DMS79 treated with DMSO at 0.1 percent for 48 hours (cell line): Measurements from ENCODE around the gene BAHCC1.

Source experiments
- DNase-seq: peaks from one replicate; lab custom pipeline; 2025; lab: John Stamatoyannopoulos, UW

Gene BAHCC1

GRCh38 chr17:81398176-81398831 is 3.0 kb downstream of the BAHCC1 start:
- DNase-seq = peak; percentile 25

DNA sequence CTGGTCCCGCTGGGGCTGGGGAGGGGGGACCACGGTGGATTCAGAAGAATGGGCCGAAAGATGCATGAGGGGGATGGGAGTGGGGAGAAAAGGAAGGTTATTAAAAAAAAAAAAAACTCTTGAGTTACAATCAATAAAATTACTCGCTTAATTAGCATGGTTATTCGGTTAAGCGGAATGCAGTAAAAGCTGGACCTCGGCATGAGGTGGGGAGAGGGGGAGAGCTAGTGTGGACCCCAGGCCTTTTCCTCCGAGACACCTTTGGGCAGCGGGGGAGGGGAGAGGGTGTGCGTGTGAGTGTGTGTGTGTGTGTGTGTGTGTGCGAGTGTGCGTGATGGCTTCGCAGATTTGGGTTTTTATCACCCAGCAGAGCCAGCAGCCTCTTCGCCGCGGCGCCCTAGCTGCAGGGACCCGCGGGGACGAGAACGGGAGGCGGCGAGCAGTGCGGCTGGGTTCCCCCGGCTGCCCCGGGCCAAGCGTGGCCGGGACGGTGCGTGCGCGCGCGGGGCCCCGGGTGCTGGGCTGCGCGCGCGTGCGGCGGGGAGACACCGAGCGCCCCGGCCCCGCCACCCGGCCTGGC is 3.7 kb downstream of the BAHCC1 start:
- DNase-seq = no peak

DNA sequence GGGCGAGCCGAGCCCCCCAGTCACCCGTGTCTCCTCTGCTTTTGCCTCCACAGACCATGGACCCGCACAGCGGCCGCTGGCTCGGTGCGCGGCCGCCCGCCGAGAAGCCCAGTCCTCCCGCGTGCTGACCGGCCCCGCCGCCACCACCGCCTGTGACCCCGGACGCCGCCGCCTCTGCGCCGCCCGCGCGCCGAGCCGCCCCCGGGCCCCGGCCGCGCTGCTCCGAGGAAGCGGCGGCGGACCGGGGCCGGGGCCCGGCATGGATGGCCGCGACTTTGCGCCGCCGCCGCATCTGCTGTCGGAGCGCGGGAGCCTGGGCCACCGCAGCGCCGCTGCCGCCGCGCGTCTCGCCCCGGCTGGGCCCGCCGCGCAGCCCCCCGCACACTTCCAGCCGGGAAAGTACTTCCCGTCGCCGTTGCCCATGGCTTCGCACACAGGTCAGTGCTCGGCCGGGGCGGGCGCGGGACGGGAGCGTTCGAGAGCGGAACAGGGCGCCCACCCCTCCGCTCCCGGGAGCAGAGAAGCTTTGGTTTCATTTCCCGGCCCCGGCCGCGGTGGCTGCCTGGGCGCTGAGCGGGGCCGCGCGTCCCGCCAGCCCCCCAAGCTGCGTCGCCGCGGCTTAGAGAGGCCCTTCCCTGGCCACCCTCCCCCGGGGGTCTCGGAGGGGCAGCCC is 4.4 kb downstream of the BAHCC1 start:
- DNase-seq = no peak

GRCh38 chr17:81400154-81400977 is 5.1 kb downstream of the BAHCC1 start:
- DNase-seq = peak; percentile 38

GRCh38 chr17:81400996-81401722 is 5.9 kb downstream of the BAHCC1 start:
- peak; percentile 38 for DNase-seq

DNA sequence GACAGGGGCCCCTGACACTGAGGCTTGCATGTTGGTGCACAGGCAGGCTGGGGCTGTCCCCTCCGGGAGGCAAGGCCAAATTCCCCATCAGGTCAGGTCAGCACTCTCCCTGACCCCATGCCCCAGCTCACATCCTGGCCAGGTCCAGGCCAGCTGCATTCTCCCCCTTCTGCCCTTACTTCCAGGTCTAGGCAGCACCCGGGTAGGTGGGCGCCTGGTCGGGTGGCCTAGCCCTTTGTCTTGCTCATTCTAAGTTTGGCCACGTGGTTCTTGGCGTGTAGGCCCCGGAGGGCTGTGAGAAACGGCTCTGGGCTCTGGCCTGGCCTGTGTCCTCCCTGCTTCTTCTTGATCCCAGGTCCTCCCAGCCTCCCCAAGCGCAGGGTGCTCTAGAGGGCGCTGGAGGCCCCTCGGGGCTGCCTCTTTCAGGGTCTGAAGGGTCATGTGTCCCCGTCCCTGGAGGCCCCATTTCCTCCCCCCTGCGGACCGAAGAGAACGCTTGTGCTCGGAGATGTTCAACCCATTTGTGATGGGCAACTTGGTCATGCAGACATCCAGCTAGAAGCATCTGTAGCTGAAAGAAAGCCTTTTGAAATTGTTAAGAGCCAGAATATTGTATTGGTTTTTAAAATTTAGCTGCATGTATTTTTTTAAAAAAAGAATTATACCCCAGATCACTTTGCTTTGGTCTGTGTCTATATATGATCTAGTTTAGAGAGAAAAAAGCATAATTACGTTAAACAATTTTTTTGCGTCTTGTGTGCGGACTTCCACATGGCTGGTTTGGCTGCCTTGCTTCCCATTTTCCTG is 6.7 kb downstream of the BAHCC1 start:
- DNase-seq = peak; percentile 23

- DNase-seq = no peak
Observed at GRCh38 chr17:81402530-81402941, 7.3 kb downstream of the BAHCC1 start.

DNA sequence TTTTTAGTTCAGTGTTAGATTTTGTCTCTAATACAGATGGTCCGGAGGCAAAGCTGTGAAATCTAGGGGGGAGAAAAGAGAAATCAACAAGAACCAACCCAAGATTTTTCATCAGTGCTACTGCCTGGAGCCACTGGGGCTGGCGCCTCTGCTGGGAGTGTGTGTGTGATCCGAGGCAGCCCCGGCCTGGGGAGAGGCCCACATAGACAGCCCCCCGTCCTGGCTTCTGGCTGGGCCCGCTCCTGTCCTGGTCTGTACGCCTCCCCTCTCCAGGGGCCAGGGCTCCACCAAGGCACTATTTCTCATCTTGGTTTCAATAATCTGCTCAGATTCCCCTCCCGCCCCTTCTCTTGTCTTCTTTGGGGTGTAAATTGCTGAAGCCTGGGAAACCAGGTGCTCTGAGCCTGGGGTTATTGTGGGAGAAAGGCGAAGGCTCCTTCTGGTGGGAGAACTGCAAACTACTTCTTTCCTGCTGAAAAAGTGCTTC is 7.8 kb downstream of the BAHCC1 start:
- DNase-seq = no peak

DNA sequence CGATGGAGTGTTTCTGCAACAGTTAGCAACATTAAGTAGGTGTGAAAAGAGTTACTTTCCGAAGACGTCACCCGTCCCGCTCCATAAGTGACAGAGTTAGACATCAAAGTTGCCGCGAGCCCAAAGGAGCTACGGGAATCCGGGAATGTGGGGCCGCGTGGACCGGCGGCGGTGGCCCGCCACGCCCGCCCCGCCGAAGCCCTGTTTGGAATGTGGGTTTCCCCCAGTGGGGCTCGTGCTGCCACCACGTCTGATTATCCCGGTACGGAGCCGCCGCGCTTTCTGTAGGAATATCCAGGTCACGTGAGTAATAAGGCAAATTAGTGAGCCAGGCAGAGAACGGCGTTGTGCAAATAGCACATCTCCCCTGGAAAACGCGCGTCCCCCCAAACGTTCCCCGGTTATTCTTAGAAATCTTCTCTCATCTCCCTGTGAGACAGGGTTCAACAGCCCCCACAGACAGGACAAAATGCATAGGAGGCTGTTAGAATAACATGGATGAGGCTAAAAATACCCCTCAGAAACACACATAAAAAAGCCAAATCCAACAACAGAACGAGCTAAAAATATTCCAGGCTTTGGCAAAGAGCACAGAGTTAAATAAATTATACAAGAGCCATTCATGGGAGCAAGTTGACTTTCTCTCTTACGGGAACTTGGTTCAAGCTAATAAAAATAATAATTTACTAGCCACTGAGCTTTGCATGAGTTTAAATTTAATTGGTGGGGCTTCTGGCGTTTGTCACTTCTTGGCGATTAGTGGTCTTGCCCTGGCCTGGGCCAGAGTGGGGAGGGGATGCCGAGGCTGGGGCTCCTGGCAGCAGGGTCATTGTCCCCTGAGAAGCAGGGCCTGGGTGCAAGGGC is 8.6 kb downstream of the BAHCC1 start:
- DNase-seq = no peak

- peak; percentile 30 for DNase-seq
Observed at GRCh38 chr17:81404558-81405165, 9.4 kb downstream of the BAHCC1 start.

DNA sequence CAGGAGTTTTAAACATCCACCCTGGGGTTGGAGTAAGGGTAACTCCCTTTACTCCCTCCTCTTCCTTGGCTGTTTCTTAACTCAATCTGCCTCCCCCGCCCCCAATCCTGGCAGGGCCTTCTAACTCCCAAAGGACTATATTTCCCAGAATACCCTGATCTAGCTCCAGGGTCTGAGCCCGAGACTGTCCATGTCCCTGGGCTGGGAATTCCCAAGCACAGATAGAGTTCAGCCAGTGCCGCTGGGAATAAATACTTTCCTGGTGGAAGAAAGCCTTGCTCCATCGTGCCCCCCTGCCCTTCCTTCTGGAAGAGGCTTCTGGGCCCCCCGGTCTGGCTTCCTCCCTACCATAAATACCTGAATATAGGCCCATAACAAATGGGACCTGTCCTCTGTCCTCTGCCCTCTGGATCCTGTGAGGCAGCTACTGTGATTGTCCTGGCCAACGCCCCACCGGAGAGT is 10.2 kb downstream of the BAHCC1 start:
- DNase-seq = no peak

GRCh38 chr17:81406117-81406953 is 11.1 kb downstream of the BAHCC1 start:
- DNase-seq = no peak

DNA sequence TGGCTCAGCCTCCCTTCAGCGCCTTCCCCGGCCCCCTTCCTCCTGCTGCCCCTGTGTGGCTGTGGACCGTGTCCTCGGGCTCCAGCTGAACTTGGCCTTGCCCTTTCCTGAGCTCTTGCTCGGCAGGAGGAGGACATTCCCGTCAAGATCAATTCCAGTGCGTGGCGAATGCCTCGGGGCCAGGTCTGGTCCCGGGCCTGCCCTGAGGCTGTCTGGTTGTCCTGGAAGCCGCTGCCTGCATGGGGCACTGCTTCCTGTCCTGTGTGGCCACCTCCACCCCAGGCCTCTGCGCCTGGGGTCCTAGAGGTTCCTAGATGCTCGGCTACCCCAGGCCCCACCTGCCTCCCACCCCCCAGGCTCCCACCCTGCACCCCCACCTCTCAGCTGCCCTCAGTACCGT is 12.8 kb downstream of the BAHCC1 start:
- no peak for DNase-seq

GRCh38 chr17:81409190-81409935 is 14.1 kb downstream of the BAHCC1 start:
- peak; percentile 62 for DNase-seq

GRCh38 chr17:81410852-81411251 is 15.6 kb downstream of the BAHCC1 start:
- DNase-seq = no peak

DNA sequence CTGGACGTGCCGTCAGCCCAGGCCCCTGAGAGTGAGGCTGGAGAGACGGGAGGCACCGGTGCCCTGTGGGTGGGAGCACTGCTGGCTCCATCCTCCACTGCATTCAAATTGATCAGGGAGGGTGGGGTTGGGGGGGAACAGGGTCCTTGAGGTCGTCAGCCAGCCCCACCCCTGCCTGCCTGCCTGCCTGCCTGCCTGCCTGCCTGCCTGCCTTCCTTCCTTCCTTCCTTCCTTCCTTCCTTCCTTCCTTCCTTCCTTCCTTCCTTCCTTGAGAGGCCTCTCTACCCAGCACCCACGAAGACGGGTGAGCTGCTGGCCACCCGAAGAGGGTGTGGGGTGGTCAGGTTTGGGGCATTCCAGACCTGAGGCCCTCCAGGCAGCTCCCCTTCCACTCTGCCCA is 16.0 kb downstream of the BAHCC1 start:
- DNase-seq = no peak

GRCh38 chr17:81412490-81413093 is 17.3 kb downstream of the BAHCC1 start:
- DNase-seq = no peak
